Astrocyte (in vitro differentiated cells and primary cell): ENCODE measurements around the gene TDP1. TPM values are rescaled to one million over a fixed set of nuclear protein-coding genes. Genes with fewer than 3 reads are reported as not detected.
"Not testable (repeated sequence)": the region's sequence is repeated elsewhere in the genome, so short reads cannot be mapped to it uniquely, and the experiment has no call there.

Source experiments
- DNase-seq: peaks from one replicate; pipeline ENCODE4 v3.0.0-alpha.2; 2010; ENCODE audit warnings: low read depth
- FAIRE-seq: peaks from 2 replicates; lab custom pipeline; 2011; peaks lifted over from hg19 to GRCh38; lab: Jason Lieb, UNC
- H2AFZ ChIP-seq: 2 replicates; pipeline ENCODE4 v1.6.0; 2012; ENCODE audit warnings: low read depth, low read length, inconsistent platforms
- H3K27ac ChIP-seq: 2 replicates; pipeline ENCODE4 v1.5.1; 2011; ENCODE audit warnings: low read depth, low read length, inconsistent platforms
- H3K27me3 ChIP-seq: 2 replicates; pipeline ENCODE4 v1.6.0; 2011; ENCODE audit warnings: low read length, inconsistent platforms; ENCODE audit not compliant: insufficient read depth
- H3K36me3 ChIP-seq: 2 replicates; pipeline ENCODE4 v1.5.1; 2011; ENCODE audit warnings: low read length, inconsistent platforms; ENCODE audit not compliant: insufficient read depth
- H3K4me1 ChIP-seq: 2 replicates; pipeline ENCODE4 v1.5.1; 2011; ENCODE audit warnings: low read length, inconsistent platforms; ENCODE audit not compliant: insufficient read depth
- H3K4me2 ChIP-seq: 2 replicates; pipeline ENCODE4 v1.6.0; 2012; ENCODE audit warnings: low read length, inconsistent platforms
- H3K4me3 ChIP-seq: 2 replicates; pipeline ENCODE4 v1.5.1; 2011; ENCODE audit warnings: low read depth, mild to moderate bottlenecking, low read length, inconsistent platforms; ENCODE audit not compliant: insufficient read depth
- H3K79me2 ChIP-seq: 2 replicates; pipeline ENCODE4 v1.6.0; 2012; ENCODE audit warnings: mild to moderate bottlenecking, low read length, inconsistent platforms; ENCODE audit not compliant: insufficient read depth
- H3K9ac ChIP-seq: 2 replicates; pipeline ENCODE4 v1.6.0; 2012; ENCODE audit warnings: mild to moderate bottlenecking, low read length, inconsistent platforms
- H3K9me3 ChIP-seq: 2 replicates; pipeline ENCODE4 v1.5.1; 2012; ENCODE audit warnings: low read depth, mild to moderate bottlenecking, low read length, inconsistent platforms; ENCODE audit not compliant: insufficient read depth
- H4K20me1 ChIP-seq: 2 replicates; pipeline ENCODE4 v1.6.0; 2012; ENCODE audit warnings: low read length, inconsistent platforms; ENCODE audit not compliant: insufficient read depth
- H3K27ac Mint-ChIP-seq: one replicate; pipeline ENCODE4 v1.8.0; 2021; ENCODE audit warnings: mild to moderate bottlenecking, mixed read lengths; ENCODE audit not compliant: unreplicated experiment
- H3K27me3 Mint-ChIP-seq: one replicate; pipeline ENCODE4 v1.8.0; 2021; ENCODE audit warnings: low read depth, mixed read lengths; ENCODE audit not compliant: unreplicated experiment
- H3K36me3 Mint-ChIP-seq: one replicate; pipeline ENCODE4 v1.8.0; 2021; ENCODE audit warnings: low read depth, mixed read lengths; ENCODE audit not compliant: unreplicated experiment
- H3K4me1 Mint-ChIP-seq: one replicate; pipeline ENCODE4 v1.8.0; 2021; ENCODE audit warnings: low read depth, mixed read lengths; ENCODE audit not compliant: unreplicated experiment
- H3K4me3 Mint-ChIP-seq: one replicate; pipeline ENCODE4 v1.8.0; 2021; ENCODE audit warnings: mild to moderate bottlenecking, moderate library complexity, mixed read lengths; ENCODE audit not compliant: unreplicated experiment
- H3K9me3 Mint-ChIP-seq: one replicate; pipeline ENCODE4 v1.8.0; 2021; ENCODE audit warnings: mild to moderate bottlenecking, mixed read lengths; ENCODE audit not compliant: unreplicated experiment
- CTCF ChIP-seq: IDR thresholded peaks from 2 replicates; pipeline ENCODE4 v1.5.1; 2011; ENCODE audit warnings: low read depth, mild to moderate bottlenecking, inconsistent platforms, low read length, moderate library complexity; ENCODE audit not compliant: insufficient read depth
- EZH2 ChIP-seq: IDR thresholded peaks from 2 replicates; pipeline ENCODE4 v1.6.1; 2012; ENCODE audit warnings: mild to moderate bottlenecking, low read length, inconsistent platforms; ENCODE audit not compliant: insufficient read depth
- total RNA-seq: library from RNA; stranded (reverse); gene quantifications from 2 replicates; pipeline ENCODE4 v1.2.1, GENCODE V29; 2021

The TDP1 gene
- total RNA-seq, 1 donor from 2014 or later = 17.0 TPM

GRCh38 chr14:90024910-90025309 is 69.2 kb downstream of the TDP1 start:
- FAIRE-seq = no peak
- Histone ChIP-seq H3K4me2 (no peak overlapping the region), H4K20me1 (peaks cover 12% of the 10 kb centered on the region), H3K4me1 (peaks cover 8% of the 10 kb centered on the region), H2AFZ (no peak overlapping the region), H3K27ac (no peak overlapping the region), H3K9ac (no peak overlapping the region), H3K9me3 (no peaks in the 10 kb centered on the region), H3K79me2 (no peaks in the 10 kb centered on the region), H3K36me3 (peaks cover 30% of the 10 kb centered on the region), H3K27me3 (no peaks in the 10 kb centered on the region), H3K4me3 (no peak overlapping the region)
- Mint-ChIP-seq H3K27me3 (no peaks in the 10 kb centered on the region), H3K9me3 (peaks cover 3% of the 10 kb centered on the region), H3K27ac (no peak overlapping the region), H3K4me3 (no peak overlapping the region), H3K36me3 (peaks cover 7% of the 10 kb centered on the region), H3K4me1 (peaks cover 4% of the 10 kb centered on the region)
- TF ChIP-seq CTCF = no peak
- no peak for TF ChIP-seq EZH2
- DNase-seq = no peak

- Histone ChIP-seq H4K20me1 (peaks cover 12% of the 10 kb centered on the region), H3K36me3 (peaks cover 32% of the 10 kb centered on the region)
- H3K4me2 ChIP-seq, H3K79me2 ChIP-seq, H3K9me3 Mint-ChIP-seq, H3K4me1 Mint-ChIP-seq, H3K9me3 ChIP-seq, H3K27ac Mint-ChIP-seq, DNase-seq, H3K4me3 ChIP-seq, H3K27me3 Mint-ChIP-seq, H3K4me1 ChIP-seq, FAIRE-seq, H3K36me3 Mint-ChIP-seq, H3K4me3 Mint-ChIP-seq, H3K9ac ChIP-seq, H2AFZ ChIP-seq, H3K27ac ChIP-seq, H3K27me3 ChIP-seq: not testable (repeated sequence)
Observed at GRCh38 chr14:90026608-90027007, 70.9 kb downstream of the TDP1 start.

GRCh38 chr14:90027842-90028241 is 72.1 kb downstream of the TDP1 start:
- Histone ChIP-seq H3K27me3 (no peaks in the 10 kb centered on the region), H4K20me1 (peaks cover 12% of the 10 kb centered on the region), H3K4me3 (no peak overlapping the region), H3K36me3 (peaks cover 35% of the 10 kb centered on the region), H3K79me2 (no peaks in the 10 kb centered on the region), H3K4me1 (peaks cover 5% of the 10 kb centered on the region), H3K9ac (no peak overlapping the region), H3K4me2 (no peak overlapping the region), H3K27ac (no peak overlapping the region), H2AFZ (no peak overlapping the region), H3K9me3 (no peaks in the 10 kb centered on the region)
- no peak overlapping the region for H3K4me3 Mint-ChIP-seq
- FAIRE-seq (no peak), DNase-seq (no peak)
- no peaks in the 10 kb centered on the region for H3K27me3 Mint-ChIP-seq
- no peak overlapping the region for H3K27ac Mint-ChIP-seq
- peaks cover 6% of the 10 kb centered on the region for H3K36me3 Mint-ChIP-seq
- TF ChIP-seq CTCF (no peak), EZH2 (no peak)
- H3K4me1 Mint-ChIP-seq = peaks cover 4% of the 10 kb centered on the region
- peaks cover 3% of the 10 kb centered on the region for H3K9me3 Mint-ChIP-seq
